Natural killer cell (primary cell): ENCODE data around the gene SLC9C1. TPM values are rescaled to one million over a fixed set of nuclear protein-coding genes. Genes with fewer than 3 reads are reported as not detected.
A peak's percentile ranks its signal among the peaks of the same experiment; 100 is the strongest.

Experiments used
- ATAC-seq, 3 donors: fragments of 150-1000 bp in 2 of 3; fragments of 200-7000 bp in 1 of 3; cut with Tn5 transposase; 1 replicate in 1 of 3; 2 replicates in 2 of 3; pipeline ENCODE4 v1.10.0; 2021; ENCODE audit warnings: mild to moderate bottlenecking in 2 of 3, moderate library complexity in 2 of 3
- DNase-seq, 2 donors: peaks; one replicate each; pipeline versions ENCODE4 v3.0.0 to v3.0.0-alpha.2; 2013 to 2021; ENCODE audit warnings: mixed read lengths in 1 of 2
- H3K27ac ChIP-seq: one replicate; pipeline ENCODE4 v1.5.1; 2013; ENCODE audit warnings: mild to moderate bottlenecking, low read length
- H3K27me3 ChIP-seq: one replicate; pipeline ENCODE4 v1.6.1; 2013; ENCODE audit warnings: low read length; ENCODE audit not compliant: control insufficient read depth, insufficient read depth
- H3K36me3 ChIP-seq: one replicate; pipeline ENCODE4 v1.6.1; 2013; ENCODE audit warnings: low read length; ENCODE audit not compliant: control insufficient read depth, insufficient read depth
- H3K4me1 ChIP-seq: one replicate; pipeline ENCODE4 v1.6.1; 2013; ENCODE audit warnings: low read length; ENCODE audit not compliant: control insufficient read depth, insufficient read depth
- H3K4me3 ChIP-seq: one replicate; pipeline ENCODE4 v1.5.1; 2013; ENCODE audit warnings: low read length
- H3K9me3 ChIP-seq: one replicate; pipeline ENCODE4 v1.6.1; 2013; ENCODE audit warnings: low read length; ENCODE audit not compliant: control insufficient read depth, insufficient read depth
- H3K27ac Mint-ChIP-seq, 2 donors: one replicate each; pipeline ENCODE4 v1.8.0; 2022; ENCODE audit warnings: mild to moderate bottlenecking in 2 of 2, mixed read lengths in 2 of 2, moderate library complexity in 1 of 2
- H3K27me3 Mint-ChIP-seq, 2 donors: one replicate each; pipeline ENCODE4 v1.8.0; 2022; ENCODE audit warnings: low read depth in 2 of 2, mixed read lengths in 2 of 2
- H3K36me3 Mint-ChIP-seq: one replicate; pipeline ENCODE4 v1.8.0; 2022; ENCODE audit warnings: mixed read lengths
- H3K4me1 Mint-ChIP-seq, 2 donors: one replicate each; pipeline ENCODE4 v1.8.0; 2022; ENCODE audit warnings: mixed read lengths in 2 of 2
- H3K4me3 Mint-ChIP-seq: one replicate; pipeline ENCODE4 v1.8.0; 2022; ENCODE audit warnings: mild to moderate bottlenecking, moderate library complexity, mixed read lengths
- H3K9me3 Mint-ChIP-seq, 2 donors: one replicate each; pipeline ENCODE4 v1.8.0; 2022; ENCODE audit warnings: mixed read lengths in 2 of 2
- CTCF ChIP-seq: fragments of 200-600 bp; IDR thresholded peaks from one replicate; pipeline ENCODE4 v1.8.0; 2022; ENCODE audit warnings: antibody characterized with exemption
- WGBS: methylation state at CpG from one replicate; pipeline ENCODE4 v1.1.7; 2013; ENCODE audit warnings: missing lambda C conversion rate; ENCODE audit not compliant: insufficient coverage; 5-methylcytosine and 5-hydroxymethylcytosine counted together
- intact Hi-C: fragments of 100-400 bp; cut with micrococcal nuclease; formaldehyde crosslinking; loops from one replicate; pipeline ENCODE4 v1.14.2; 2022
- total RNA-seq, 4 donors: library from RNA; stranded (reverse); fragments of 120-200 nt in 1 of 4; gene quantifications; one replicate each; pipeline versions ENCODE4 v1.2.3 to v1.2.4, GENCODE V29; 2013 to 2022

Gene SLC9C1
- total RNA-seq, 3 donors from 2014 or later (not counting 1 experiment from before 2014, with no cell fraction given), result not detected

- Histone ChIP-seq H3K27ac (no peak overlapping the region), H3K9me3 (no peaks in the 10 kb centered on the region), H3K4me1 (peaks cover 9% of the 10 kb centered on the region), H3K36me3 (no peaks in the 10 kb centered on the region), H3K27me3 (peaks cover 5% of the 10 kb centered on the region), H3K4me3 (peak overlapping the region; percentile 51)
- intact Hi-C loops, result no loop called here
- TF ChIP-seq CTCF, result no peak
- H3K9me3 Mint-ChIP-seq, result no peaks in the 10 kb centered on the region
- H3K27ac Mint-ChIP-seq, result no peak overlapping the region
- peaks cover 0 to 18% of the 10 kb centered on the region in 2 donors for H3K4me1 Mint-ChIP-seq
- peak in 1 of 2 donors; percentile 14 for DNase-seq
- H3K4me3 Mint-ChIP-seq, result no peak overlapping the region
- H3K27me3 Mint-ChIP-seq, result peaks cover 39% of the 10 kb centered on the region in 2 donors
- ATAC-seq, result no peak
- 75% methylated on average over 2 of the region's 6 CpGs for WGBS
- H3K36me3 Mint-ChIP-seq, result no peaks in the 10 kb centered on the region
Measured at GRCh38 chr3:112334691-112335433, 40.8 kb upstream of the SLC9C1 start.

GRCh38 chr3:112333381-112334317 is 39.6 kb upstream of the SLC9C1 start:
- no peaks in the 10 kb centered on the region for H3K36me3 Mint-ChIP-seq
- Histone ChIP-seq H3K4me3 (peak overlapping the region; percentile 51), H3K27me3 (peaks cover 5% of the 10 kb centered on the region), H3K4me1 (peaks cover 9% of the 10 kb centered on the region), H3K36me3 (no peaks in the 10 kb centered on the region), H3K9me3 (no peaks in the 10 kb centered on the region), H3K27ac (no peak overlapping the region)
- H3K9me3 Mint-ChIP-seq, result no peaks in the 10 kb centered on the region
- 6% methylated on average over 20 of the region's 23 CpGs for WGBS
- no peak for TF ChIP-seq CTCF
- peaks cover 39 to 40% of the 10 kb centered on the region in 2 donors for H3K27me3 Mint-ChIP-seq
- H3K4me3 Mint-ChIP-seq, result peak overlapping the region; percentile 60
- H3K4me1 Mint-ChIP-seq, result peaks cover 0 to 18% of the 10 kb centered on the region in 2 donors
- intact Hi-C loops, result no loop called here
- no peak overlapping the region for H3K27ac Mint-ChIP-seq
- DNase-seq (peak in 1 of 2 donors; percentile 42), ATAC-seq (peak in 1 of 3 donors; percentile 15)

DNA sequence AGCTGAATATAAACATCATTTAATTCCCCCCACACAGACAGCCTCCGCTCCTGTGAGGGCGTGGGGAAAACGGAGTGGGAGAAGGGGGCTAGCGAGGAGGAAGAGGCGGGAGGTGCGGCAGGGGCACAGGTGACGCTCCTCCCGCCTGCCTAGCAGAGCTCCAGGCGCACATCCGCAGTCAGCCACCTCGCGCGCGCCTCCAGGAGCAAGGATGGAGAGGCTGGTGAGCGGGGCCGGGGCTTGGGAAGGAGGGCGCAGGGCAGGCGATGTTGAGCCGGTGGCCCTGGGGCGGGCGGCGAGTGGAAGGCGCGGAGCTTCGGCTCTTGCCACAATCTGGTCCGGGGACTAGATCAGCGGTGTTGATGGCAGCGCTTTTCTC is 39.0 kb upstream of the SLC9C1 start, which contains the start of gene CD200:
Gene CD200, plus strand, starts transcription at position 155 of the 379 bp plus-strand sequence. Its CDS starts 57 bp downstream, at position 212.
- Histone ChIP-seq H3K9me3 (no peaks in the 10 kb centered on the region), H3K27me3 (peaks cover 5% of the 10 kb centered on the region), H3K27ac (no peak within 1 kb of the TSS), H3K36me3 (no peaks in the 10 kb centered on the region), H3K4me3 (peak within 1 kb of the TSS; percentile 51), H3K4me1 (peaks cover 9% of the 10 kb centered on the region)
- Mint-ChIP-seq H3K4me1 (peaks cover 0 to 18% of the 10 kb centered on the region in 2 donors), H3K27ac (no peak within 1 kb of the TSS), H3K4me3 (peak within 1 kb of the TSS; percentile 65), H3K9me3 (no peaks in the 10 kb centered on the region), H3K36me3 (no peaks in the 10 kb centered on the region), H3K27me3 (peaks cover 39 to 40% of the 10 kb centered on the region in 2 donors)
- intact Hi-C loops, result no loop called here
- WGBS, result under 1% methylated on average over 28 of the region's 28 CpGs
- TF ChIP-seq CTCF, result no peak
- peak; percentile 15 to 67 for DNase-seq
- ATAC-seq, result peak in 1 of 3 donors; percentile 58
